Measurements from ENCODE around the gene SIK2.

DNA sequence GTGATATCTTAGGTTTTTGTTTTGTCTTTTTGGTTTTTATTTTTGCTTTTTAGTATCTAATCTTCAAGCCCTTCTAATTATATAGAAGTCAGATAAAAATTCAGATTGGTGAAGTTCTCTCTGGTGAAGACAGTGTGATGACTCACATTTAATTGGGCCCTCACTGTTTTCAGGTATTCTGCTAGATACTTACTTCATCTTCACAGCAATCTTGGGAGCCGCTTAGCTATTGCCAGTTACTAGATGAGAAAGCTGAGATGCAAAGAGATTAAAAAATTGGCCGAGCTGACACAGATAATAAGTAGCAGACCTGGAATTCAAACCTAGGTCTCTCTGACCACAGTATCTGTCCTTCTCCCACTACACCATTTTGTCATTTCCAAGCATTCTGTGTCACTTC lies 88.9 kb downstream of the SIK2 start:
- TF ChIP-seq, protein P1, sequence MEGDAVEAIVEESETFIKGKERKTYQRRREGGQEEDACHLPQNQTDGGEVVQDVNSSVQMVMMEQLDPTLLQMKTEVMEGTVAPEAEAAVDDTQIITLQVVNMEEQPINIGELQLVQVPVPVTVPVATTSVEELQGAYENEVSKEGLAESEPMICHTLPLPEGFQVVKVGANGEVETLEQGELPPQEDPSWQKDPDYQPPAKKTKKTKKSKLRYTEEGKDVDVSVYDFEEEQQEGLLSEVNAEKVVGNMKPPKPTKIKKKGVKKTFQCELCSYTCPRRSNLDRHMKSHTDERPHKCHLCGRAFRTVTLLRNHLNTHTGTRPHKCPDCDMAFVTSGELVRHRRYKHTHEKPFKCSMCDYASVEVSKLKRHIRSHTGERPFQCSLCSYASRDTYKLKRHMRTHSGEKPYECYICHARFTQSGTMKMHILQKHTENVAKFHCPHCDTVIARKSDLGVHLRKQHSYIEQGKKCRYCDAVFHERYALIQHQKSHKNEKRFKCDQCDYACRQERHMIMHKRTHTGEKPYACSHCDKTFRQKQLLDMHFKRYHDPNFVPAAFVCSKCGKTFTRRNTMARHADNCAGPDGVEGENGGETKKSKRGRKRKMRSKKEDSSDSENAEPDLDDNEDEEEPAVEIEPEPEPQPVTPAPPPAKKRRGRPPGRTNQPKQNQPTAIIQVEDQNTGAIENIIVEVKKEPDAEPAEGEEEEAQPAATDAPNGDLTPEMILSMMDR (IDR thresholded peaks at IDR 0.05; ENCODE audit: insufficient read depth, low read depth, low read length) = no peak
- TF ChIP-seq EZH2 (IDR thresholded peaks at IDR 0.05; ENCODE audit: insufficient read depth, low read length) = no peak
